Subcutaneous adipose tissue (tissue), 4 donors: ENCODE measurements around the gene RNGTT. TPM values are rescaled to one million over a fixed set of nuclear protein-coding genes. Genes with fewer than 3 reads are reported as not detected.

Experiments used
- total RNA-seq, 4 donors: library from RNA; depleted of rRNA; stranded (reverse); fragments of >200 nt; gene quantifications; one replicate each; pipeline ENCODE4 v1.1.0, GENCODE V29; 2016
- TF ChIP-seq, protein P1 (sequence below): fragments of 450-650 bp; IDR thresholded peaks from one replicate; pipeline ENCODE4 v1.5.1; 2016; ENCODE audit warnings: low read depth, mild to moderate bottlenecking, control low read depth, antibody characterized with exemption, moderate library complexity

RNGTT gene
- total RNA-seq, 4 donors from 2014 or later, result 10.2 to 22.3 (median 13.4) TPM

DNA sequence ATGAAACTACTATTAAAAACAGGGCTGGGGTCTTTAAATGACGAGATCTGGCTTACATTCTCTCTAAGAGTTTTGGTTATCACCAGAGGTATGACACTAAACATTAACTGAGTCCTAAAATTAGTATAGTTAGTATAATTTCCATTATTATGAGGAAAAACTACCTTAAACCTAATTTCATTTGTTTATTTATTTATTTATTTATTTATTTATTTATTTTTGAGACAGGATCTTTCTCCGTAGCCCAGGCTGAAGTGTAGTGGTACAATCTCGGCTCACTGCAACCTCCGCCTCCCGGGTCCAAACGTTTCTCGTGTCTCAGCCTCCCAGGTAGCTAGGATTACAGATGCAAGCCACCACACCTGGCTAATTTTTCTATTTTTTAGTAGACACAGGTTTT is 85.5 kb downstream of the RNGTT start:
- TF ChIP-seq, protein P1, sequence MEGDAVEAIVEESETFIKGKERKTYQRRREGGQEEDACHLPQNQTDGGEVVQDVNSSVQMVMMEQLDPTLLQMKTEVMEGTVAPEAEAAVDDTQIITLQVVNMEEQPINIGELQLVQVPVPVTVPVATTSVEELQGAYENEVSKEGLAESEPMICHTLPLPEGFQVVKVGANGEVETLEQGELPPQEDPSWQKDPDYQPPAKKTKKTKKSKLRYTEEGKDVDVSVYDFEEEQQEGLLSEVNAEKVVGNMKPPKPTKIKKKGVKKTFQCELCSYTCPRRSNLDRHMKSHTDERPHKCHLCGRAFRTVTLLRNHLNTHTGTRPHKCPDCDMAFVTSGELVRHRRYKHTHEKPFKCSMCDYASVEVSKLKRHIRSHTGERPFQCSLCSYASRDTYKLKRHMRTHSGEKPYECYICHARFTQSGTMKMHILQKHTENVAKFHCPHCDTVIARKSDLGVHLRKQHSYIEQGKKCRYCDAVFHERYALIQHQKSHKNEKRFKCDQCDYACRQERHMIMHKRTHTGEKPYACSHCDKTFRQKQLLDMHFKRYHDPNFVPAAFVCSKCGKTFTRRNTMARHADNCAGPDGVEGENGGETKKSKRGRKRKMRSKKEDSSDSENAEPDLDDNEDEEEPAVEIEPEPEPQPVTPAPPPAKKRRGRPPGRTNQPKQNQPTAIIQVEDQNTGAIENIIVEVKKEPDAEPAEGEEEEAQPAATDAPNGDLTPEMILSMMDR, result no peak

DNA sequence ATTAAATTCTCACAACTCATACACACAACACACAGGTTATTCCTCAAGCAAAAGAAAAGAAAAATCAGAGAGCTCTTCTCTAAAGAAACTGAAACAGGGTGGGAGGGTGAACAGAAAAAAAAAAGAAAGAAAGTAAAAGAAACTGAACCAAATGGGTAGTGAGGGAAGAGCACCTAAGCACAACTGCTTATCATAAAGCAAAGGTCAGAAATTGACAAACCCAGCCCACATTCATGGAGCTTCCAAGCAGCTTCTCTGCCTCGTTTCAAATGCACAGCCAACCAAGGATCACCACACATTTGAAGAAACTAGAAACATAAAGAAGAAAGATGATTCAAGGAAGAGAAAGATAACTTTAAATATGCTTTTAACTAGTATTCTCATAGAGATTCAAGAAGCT is 90.5 kb downstream of the RNGTT start:
- TF ChIP-seq, protein P1, result no peak

DNA sequence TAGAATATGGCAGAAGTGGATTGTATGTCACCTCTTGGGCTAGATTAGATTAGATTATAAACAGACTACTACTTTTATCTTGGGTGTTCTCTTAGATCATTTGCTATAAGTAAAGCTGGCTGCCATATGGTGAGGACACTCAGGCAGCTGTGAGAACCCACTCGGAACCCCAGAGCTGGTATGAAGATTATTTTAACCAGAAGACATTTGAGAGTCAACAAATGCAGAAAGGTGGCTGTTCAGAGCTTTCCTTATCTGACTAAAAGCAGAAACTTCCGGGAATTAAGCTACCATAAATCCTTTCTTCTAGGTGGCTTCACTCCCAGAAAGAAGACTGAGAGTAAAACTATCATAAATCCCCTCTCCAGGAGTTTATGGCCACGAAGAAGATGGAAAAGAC is 91.9 kb downstream of the RNGTT start:
- TF ChIP-seq, protein P1, result no peak

DNA sequence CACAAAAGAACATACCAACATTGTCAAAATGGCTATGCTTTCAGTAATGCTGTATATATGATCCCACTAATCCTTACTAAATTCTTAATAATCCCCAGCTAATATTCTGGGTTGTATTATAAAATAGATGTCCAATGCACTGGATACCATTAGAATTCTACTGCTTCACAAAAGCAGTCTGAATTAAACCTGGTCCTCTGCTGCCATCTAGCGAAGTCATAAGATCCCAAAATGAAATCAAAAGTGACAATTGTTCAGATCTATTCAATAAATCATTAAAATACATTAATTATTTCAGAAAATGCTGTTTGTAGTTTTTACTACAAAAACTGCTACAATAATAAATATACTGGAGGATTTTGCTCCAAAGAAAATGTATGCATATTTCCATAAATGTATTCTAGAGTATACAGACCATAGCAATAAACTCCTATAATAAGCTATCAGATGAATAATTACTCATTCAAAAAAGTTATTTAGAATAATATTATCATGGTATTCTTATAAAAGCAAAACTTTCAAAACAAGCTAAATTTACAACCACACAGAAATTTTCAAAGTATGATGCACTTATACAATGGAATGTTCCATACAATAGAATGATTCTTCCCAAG is 92.6 kb downstream of the RNGTT start:
- TF ChIP-seq, protein P1, result no peak

DNA sequence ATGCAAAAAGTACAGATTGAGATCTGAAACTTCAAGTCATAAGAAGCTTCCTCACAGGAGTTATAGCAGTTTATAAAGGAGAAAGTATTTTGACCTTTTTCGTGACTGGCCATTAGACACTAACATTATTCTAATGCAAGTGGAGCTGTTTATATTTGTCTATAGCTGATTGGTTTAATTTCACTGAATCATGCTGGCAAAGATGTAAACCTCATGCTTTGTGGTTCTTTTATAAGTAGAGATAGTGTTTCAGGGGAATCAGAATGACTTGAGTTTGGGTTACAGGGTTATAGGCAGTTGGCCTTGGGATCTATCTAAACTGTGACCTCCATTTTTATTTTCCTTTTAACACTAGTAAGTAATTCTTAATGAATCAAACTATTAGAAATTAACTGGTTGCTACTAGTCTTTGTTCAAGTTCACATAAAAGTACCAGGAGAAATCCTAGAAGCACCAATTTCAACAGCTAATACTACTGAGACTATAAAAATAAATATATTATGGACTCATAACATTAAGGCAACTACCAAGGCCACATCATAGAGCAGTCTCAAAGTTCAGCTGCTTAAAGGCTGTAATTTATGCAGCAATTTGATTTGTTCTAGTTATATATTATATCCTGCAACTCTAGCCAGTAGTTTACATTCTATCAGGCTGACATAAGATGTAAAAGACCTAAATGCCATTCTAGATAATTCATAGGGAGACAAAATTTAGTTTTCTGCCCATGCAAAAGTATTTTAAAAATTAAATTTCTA is 94.0 kb downstream of the RNGTT start:
- TF ChIP-seq, protein P1, result no peak

DNA sequence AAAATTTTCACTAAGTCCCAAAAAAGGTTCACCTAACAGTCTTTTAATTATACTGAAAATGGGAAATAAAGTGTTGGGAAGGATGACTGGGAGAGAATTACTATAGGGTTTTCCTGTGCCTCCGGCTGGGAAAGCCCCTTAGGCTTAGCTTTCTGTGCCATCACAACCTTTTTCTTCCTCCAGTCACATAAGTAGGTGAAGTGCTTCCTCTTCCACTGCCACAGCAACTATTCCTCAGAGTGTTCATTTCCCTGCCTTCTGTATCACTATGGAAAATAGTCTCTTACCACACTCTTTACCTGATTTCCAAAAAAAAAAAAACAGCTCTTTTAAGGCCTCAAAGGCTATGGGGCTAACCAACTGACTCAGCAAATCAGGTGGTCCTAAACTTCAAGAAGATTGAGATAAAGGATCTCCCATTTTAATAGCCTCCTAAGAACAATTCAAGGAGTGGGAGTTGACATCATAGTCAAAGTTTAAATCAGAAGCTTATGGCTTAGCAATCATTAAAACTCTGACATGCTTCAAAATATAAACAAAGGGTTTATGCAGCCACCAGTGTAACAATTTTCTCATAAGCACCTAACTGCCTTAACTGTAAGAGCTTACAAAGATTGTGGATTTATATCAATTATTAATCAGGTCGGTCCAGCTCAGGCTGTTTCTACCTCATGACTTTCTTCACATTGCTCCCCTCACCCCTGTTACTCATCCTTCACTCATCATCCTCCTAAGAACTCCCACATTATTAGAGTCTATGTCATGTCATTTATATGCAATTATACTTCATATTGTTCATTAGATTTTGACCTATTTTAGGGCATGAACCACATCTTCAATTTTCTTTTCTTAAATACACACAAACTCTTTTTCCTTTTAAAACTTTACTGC is 95.3 kb downstream of the RNGTT start:
- TF ChIP-seq, protein P1, result no peak

DNA sequence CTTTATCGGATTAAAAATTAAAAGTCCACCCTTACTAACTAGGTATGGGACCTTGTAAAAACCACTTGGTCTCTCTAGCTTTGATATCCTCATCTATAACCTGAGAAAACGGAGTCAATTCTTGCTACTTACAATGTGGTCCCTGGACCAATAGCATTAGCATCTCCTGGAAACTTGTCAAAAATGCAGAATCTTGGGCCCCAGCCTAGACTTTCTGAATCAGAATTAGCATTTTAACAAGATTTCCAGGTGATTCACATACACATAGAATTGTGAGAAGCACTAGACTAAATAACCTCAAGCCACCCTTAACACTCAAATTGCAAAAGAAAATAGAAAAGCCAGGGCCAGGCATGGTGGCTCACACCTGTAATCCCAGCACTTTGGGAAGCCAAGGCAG is 96.6 kb downstream of the RNGTT start:
- TF ChIP-seq, protein P1, result no peak
